Measurements from ENCODE around the gene PTPRJ. TPM values are rescaled to one million over a fixed set of nuclear protein-coding genes. Genes with fewer than 3 reads are reported as not detected.

The PTPRJ gene
- total RNA-seq, 1 donor from 2014 or later, result 18.6 TPM

DNA sequence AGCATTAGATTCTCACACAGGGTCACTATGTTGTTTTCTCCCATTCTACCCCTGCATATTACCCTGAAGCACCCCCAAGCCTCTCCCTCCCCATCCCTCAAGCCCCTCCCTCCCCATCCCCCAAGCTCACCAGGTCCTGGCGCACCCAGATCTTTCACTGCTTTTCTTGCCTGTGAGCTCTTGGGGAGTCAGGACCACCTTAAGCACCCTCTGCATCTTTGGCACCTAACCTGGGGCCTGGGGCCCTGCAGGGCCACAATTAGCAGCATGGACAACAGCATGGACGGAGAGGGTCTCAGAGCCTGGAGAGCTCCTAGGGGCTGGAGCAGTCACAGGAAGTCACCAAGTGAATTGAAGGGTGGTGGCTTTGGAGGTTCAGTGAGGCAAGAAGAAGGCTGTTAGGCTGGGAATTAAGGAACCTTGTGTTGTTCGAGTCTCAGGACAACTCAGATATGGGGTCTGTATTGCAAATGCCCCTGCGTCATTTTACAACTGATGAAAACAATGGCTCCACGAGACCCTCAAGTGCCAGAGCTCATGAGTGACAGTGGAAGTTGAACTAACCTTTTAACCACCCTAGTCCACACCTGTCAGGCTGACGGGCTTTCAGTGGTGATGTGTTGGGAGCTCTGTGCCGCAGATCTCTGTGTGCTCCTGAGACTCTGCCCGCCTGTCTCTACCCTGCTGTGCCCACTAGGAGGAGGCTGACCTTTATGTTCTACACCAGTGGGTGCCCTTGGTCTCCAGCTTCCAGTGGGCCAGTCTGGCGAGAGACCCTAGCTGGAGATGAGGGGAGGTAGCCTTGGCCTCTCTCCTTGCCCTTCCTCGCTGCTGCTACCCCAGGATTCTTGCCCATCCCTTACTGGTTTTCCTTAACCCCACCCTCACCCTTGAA, 125.0 kb downstream of the PTPRJ start:
- H3K27ac Mint-ChIP-seq, result no peak overlapping the region
- H3K9me3 Mint-ChIP-seq, result no peaks in the 10 kb centered on the region
- DNase-seq (ENCODE audit: extremely low spot score, unreplicated experiment), result peak; percentile 58
- H3K27me3 Mint-ChIP-seq, result no peaks in the 10 kb centered on the region
- TF ChIP-seq, protein P1, sequence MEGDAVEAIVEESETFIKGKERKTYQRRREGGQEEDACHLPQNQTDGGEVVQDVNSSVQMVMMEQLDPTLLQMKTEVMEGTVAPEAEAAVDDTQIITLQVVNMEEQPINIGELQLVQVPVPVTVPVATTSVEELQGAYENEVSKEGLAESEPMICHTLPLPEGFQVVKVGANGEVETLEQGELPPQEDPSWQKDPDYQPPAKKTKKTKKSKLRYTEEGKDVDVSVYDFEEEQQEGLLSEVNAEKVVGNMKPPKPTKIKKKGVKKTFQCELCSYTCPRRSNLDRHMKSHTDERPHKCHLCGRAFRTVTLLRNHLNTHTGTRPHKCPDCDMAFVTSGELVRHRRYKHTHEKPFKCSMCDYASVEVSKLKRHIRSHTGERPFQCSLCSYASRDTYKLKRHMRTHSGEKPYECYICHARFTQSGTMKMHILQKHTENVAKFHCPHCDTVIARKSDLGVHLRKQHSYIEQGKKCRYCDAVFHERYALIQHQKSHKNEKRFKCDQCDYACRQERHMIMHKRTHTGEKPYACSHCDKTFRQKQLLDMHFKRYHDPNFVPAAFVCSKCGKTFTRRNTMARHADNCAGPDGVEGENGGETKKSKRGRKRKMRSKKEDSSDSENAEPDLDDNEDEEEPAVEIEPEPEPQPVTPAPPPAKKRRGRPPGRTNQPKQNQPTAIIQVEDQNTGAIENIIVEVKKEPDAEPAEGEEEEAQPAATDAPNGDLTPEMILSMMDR (conservative IDR thresholded peaks at IDR 0.05), result no peak
- no peaks in the 10 kb centered on the region for H3K36me3 Mint-ChIP-seq
- peaks cover 40% of the 10 kb centered on the region for H3K4me1 Mint-ChIP-seq (ENCODE audit: unreplicated experiment)
- no peak overlapping the region for H3K4me3 Mint-ChIP-seq

DNA sequence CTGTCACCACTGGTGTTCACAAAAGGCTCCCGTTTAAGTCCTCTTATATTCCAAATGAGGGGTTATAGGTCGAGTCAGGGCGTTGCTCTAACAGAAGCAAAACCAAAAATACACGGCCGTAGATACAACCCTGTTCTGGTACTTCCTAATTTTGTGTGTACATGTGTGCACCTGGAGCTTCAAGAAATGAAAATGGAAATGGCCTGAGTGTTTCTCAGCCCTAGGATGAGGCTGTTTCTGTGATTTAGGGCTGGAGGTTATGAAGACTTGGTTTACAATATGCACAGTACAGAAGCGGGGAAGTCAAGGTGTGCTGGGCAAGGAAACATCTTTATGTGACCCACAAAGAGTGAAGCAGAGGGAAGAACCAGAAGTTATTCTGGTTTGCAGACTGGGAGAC, 125.8 kb downstream of the PTPRJ start:
- H3K27ac Mint-ChIP-seq, result no peak overlapping the region
- H3K27me3 Mint-ChIP-seq, result no peaks in the 10 kb centered on the region
- DNase-seq (ENCODE audit: extremely low spot score, unreplicated experiment), result no peak
- H3K4me3 Mint-ChIP-seq, result no peak overlapping the region
- H3K9me3 Mint-ChIP-seq, result no peaks in the 10 kb centered on the region
- H3K4me1 Mint-ChIP-seq (ENCODE audit: unreplicated experiment), result peaks cover 40% of the 10 kb centered on the region
- TF ChIP-seq, protein P1 (conservative IDR thresholded peaks at IDR 0.05), result no peak
- no peaks in the 10 kb centered on the region for H3K36me3 Mint-ChIP-seq

DNA sequence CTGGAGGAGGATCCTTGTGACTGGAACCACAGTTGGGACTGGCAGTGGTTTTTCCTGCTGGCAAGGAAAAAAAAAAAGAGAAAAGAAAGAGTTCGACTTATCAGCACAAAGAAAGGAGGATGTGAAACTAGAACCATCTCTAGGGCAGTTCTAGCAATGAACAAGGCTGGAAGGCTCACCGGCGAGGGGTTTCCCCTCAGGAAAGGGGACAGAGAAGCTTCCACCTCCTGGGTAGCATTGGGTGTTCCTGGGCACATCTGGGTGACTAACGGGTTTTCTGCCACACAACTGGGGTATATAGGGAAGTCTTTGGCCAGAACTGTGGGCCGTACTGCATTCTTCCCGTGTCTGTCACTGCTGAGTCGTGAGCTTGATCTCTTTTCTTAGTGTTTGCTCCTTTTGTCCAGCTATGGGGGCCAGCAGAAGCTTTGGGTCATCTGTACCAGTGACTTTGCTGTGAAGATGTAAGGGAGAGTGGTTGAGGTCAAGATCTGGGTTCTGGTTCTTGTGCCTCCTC, 126.9 kb downstream of the PTPRJ start:
- TF ChIP-seq, protein P1 (conservative IDR thresholded peaks at IDR 0.05), result no peak
- DNase-seq (ENCODE audit: extremely low spot score, unreplicated experiment), result no peak
- H3K36me3 Mint-ChIP-seq, result no peaks in the 10 kb centered on the region
- no peaks in the 10 kb centered on the region for H3K9me3 Mint-ChIP-seq
- H3K4me1 Mint-ChIP-seq (ENCODE audit: unreplicated experiment), result peaks cover 30% of the 10 kb centered on the region
- no peak overlapping the region for H3K4me3 Mint-ChIP-seq
- H3K27ac Mint-ChIP-seq, result no peak overlapping the region
- H3K27me3 Mint-ChIP-seq, result no peaks in the 10 kb centered on the region

DNA sequence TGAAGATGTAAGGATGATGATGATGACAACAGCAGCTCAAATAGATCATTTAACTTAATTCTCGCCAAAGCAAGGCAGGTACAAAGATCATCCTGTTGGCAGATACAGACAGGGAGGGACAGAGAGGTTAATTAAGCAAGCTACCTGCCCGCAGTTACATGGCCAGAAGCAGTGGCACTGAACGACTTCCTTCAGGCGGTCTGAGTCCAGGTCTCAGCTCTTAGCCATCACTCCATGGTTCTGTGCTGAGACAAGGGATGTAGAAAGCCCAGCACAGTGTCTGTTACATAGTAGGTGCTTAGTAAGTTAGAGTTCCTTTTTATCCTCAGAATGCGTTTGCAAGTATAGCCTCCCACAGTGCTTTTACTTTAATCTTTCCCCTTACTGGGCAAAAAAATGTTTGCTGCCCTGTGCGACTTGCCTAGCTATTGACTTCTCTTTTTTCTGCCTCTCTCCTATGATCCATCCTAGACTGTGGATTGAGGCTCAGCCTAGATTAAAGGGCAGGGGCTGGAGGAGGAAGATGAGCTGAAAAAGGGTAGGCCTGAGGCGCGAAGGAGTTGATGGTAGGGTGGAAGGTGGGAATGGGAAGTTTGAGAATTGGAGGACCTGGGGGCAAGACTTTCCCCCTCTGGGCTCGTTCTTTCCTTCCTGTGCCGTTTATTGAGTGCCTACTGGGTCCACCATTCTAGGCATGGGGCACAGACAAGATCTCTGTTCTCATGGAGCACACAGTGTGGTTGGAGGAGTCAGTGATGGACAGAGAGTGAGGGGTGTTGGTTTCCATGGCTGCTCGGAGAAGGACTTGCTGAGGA, 128.1 kb downstream of the PTPRJ start:
- TF ChIP-seq, protein P1 (conservative IDR thresholded peaks at IDR 0.05), result no peak
- peak overlapping the region; percentile 42 for H3K4me3 Mint-ChIP-seq
- no peak for DNase-seq (ENCODE audit: extremely low spot score, unreplicated experiment)
- peak overlapping the region; percentile 74 for H3K27ac Mint-ChIP-seq
- no peaks in the 10 kb centered on the region for H3K36me3 Mint-ChIP-seq
- H3K4me1 Mint-ChIP-seq (ENCODE audit: unreplicated experiment), result peaks cover 30% of the 10 kb centered on the region
- no peaks in the 10 kb centered on the region for H3K9me3 Mint-ChIP-seq
- H3K27me3 Mint-ChIP-seq, result no peaks in the 10 kb centered on the region

DNA sequence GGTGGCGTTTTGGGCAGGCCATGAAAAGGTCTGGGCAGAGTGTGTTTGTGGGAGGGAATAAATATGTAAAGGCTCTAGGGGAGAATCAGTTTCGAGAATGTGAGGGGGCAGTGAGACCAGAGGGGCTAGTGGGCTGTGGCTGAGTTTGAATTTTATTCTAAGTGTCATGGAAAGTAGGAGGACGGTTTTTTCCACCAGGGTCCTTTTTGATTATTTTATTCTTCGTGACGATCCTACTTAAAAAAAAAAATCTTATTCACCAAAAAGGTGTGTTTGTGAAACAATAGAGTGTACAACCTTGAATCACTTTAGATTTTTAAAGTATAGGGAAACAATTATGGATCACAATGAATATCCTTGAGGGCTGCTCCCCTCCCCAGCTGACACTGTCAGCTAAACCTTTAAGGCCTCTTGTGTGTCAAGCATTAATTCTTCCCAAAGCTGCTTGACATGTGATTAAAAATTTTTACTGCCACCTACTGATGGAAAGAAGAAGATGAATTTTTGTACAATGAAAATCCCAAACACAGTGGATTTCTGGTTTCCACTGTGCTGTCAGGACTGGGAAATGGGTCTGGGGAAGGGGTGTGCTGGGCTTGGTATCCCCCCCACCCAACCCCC, 128.8 kb downstream of the PTPRJ start:
- Mint-ChIP-seq H3K9me3 (no peaks in the 10 kb centered on the region), H3K27ac (peak overlapping the region; percentile 74), H3K4me1 (ENCODE audit: unreplicated experiment) (peaks cover 24% of the 10 kb centered on the region), H3K4me3 (peak overlapping the region; percentile 42), H3K27me3 (no peaks in the 10 kb centered on the region), H3K36me3 (no peaks in the 10 kb centered on the region)
- no peak for DNase-seq (ENCODE audit: extremely low spot score, unreplicated experiment)
- TF ChIP-seq, protein P1 (conservative IDR thresholded peaks at IDR 0.05), result peak; percentile 59

Measured in type B pancreatic cell (in vitro differentiated cells).